Measurements from ENCODE around the gene ATP2B2.

The ATP2B2 gene

GRCh38 chr3:10529809-10530208 lies 24.4 kb upstream of the ATP2B2 start:
- no peak for DNase-seq (ENCODE audit: low read depth, low spot score)

GRCh38 chr3:10528046-10528445 lies 22.7 kb upstream of the ATP2B2 start:
- DNase-seq (ENCODE audit: low read depth, low spot score): no peak

- no peak for DNase-seq (ENCODE audit: low read depth, low spot score)
Measured at GRCh38 chr3:10527295-10528001, 22.1 kb upstream of the ATP2B2 start.

GRCh38 chr3:10526366-10526765 lies 21.0 kb upstream of the ATP2B2 start:
- DNase-seq (ENCODE audit: low read depth, low spot score): no peak

- no peak for DNase-seq (ENCODE audit: low read depth, low spot score)
Measured at GRCh38 chr3:10524799-10525301, 19.5 kb upstream of the ATP2B2 start.

- DNase-seq (ENCODE audit: low read depth, low spot score): no peak
Measured at GRCh38 chr3:10524270-10524669, 18.9 kb upstream of the ATP2B2 start.

GRCh38 chr3:10523561-10523960 lies 18.2 kb upstream of the ATP2B2 start:
- DNase-seq (ENCODE audit: low read depth, low spot score): no peak

- DNase-seq (ENCODE audit: low read depth, low spot score): no peak
Measured at GRCh38 chr3:10522646-10523303, 17.4 kb upstream of the ATP2B2 start.

- no peak for DNase-seq (ENCODE audit: low read depth, low spot score)
Measured at GRCh38 chr3:10521772-10522441, 16.5 kb upstream of the ATP2B2 start.

- DNase-seq (ENCODE audit: low read depth, low spot score): no peak
Measured at GRCh38 chr3:10520072-10520471, 14.7 kb upstream of the ATP2B2 start.

GRCh38 chr3:10519236-10519635 lies 13.8 kb upstream of the ATP2B2 start:
- no peak for DNase-seq (ENCODE audit: low read depth, low spot score)

GRCh38 chr3:10518506-10519150 lies 13.2 kb upstream of the ATP2B2 start:
- no peak for DNase-seq (ENCODE audit: low read depth, low spot score)

- no peak for DNase-seq (ENCODE audit: low read depth, low spot score)
Measured at GRCh38 chr3:10517627-10518026, 12.2 kb upstream of the ATP2B2 start.

- no peak for DNase-seq (ENCODE audit: low read depth, low spot score)
Measured at GRCh38 chr3:10516544-10517452, 11.4 kb upstream of the ATP2B2 start.

- no peak for DNase-seq (ENCODE audit: low read depth, low spot score)
Measured at GRCh38 chr3:10515884-10516495, 10.6 kb upstream of the ATP2B2 start.

GRCh38 chr3:10515396-10515795 lies 10.0 kb upstream of the ATP2B2 start:
- DNase-seq (ENCODE audit: low read depth, low spot score): no peak

GRCh38 chr3:10514407-10515069 lies 9.2 kb upstream of the ATP2B2 start:
- no peak for DNase-seq (ENCODE audit: low read depth, low spot score)

- DNase-seq (ENCODE audit: low read depth, low spot score): no peak
Measured at GRCh38 chr3:10513306-10513705, 7.9 kb upstream of the ATP2B2 start.

- DNase-seq (ENCODE audit: low read depth, low spot score): no peak
Measured at GRCh38 chr3:10512687-10513086, 7.3 kb upstream of the ATP2B2 start.

Data from brain pericyte (primary cell).